SK-N-MC (cell line): ENCODE data around the gene TRIM41.

Experiments used
- EZH2 ChIP-seq: fragments of 200-600 bp; sonication (generic); IDR thresholded peaks from one replicate; pipeline ENCODE4 v1.6.1; 2017; ENCODE audit warnings: antibody characterized with exemption
- FOXP2 ChIP-seq: optimal IDR thresholded peaks from 2 replicates; pipeline ENCODE3; 2011; ENCODE audit warnings: mild to moderate bottlenecking, moderate library complexity; ENCODE audit not compliant: insufficient read depth; ENCODE audit errors: extremely low read length, control extremely low read depth
- POLR2AphosphoS5 ChIP-seq: IDR thresholded peaks from 2 replicates; pipeline ENCODE4 v1.6.1; 2012; ENCODE audit warnings: mild to moderate bottlenecking, low read depth, low read length, borderline replicate concordance

GRCh38 chr5:181203093-181203711 is 19.9 kb upstream of the TRIM41 start:
- TF ChIP-seq EZH2 (no peak), POLR2AphosphoS5 (no peak), FOXP2 (no peak)
